ENCODE results near the gene ZNF236.

ZNF236 gene

GRCh38 chr18:77007251-77007650 is 184.9 kb downstream of the ZNF236 start:
- TF ChIP-seq, protein P1, sequence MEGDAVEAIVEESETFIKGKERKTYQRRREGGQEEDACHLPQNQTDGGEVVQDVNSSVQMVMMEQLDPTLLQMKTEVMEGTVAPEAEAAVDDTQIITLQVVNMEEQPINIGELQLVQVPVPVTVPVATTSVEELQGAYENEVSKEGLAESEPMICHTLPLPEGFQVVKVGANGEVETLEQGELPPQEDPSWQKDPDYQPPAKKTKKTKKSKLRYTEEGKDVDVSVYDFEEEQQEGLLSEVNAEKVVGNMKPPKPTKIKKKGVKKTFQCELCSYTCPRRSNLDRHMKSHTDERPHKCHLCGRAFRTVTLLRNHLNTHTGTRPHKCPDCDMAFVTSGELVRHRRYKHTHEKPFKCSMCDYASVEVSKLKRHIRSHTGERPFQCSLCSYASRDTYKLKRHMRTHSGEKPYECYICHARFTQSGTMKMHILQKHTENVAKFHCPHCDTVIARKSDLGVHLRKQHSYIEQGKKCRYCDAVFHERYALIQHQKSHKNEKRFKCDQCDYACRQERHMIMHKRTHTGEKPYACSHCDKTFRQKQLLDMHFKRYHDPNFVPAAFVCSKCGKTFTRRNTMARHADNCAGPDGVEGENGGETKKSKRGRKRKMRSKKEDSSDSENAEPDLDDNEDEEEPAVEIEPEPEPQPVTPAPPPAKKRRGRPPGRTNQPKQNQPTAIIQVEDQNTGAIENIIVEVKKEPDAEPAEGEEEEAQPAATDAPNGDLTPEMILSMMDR (IDR thresholded peaks at IDR 0.05), result no peak
- TF ChIP-seq ZFX (IDR thresholded peaks at IDR 0.05; ENCODE audit: borderline replicate concordance), result no peak
- H3K27ac ChIP-seq, result no peak overlapping the region

- H3K27ac ChIP-seq, result no peak overlapping the region
- no peak for TF ChIP-seq ZFX (IDR thresholded peaks at IDR 0.05; ENCODE audit: borderline replicate concordance)
- TF ChIP-seq, protein P1 (IDR thresholded peaks at IDR 0.05), result no peak
Measured at GRCh38 chr18:77008006-77008405, 185.6 kb downstream of the ZNF236 start.

- TF ChIP-seq ZFX (IDR thresholded peaks at IDR 0.05; ENCODE audit: borderline replicate concordance), result no peak
- TF ChIP-seq, protein P1 (IDR thresholded peaks at IDR 0.05), result no peak
Measured at GRCh38 chr18:77008576-77009315, 186.4 kb downstream of the ZNF236 start.

DNA sequence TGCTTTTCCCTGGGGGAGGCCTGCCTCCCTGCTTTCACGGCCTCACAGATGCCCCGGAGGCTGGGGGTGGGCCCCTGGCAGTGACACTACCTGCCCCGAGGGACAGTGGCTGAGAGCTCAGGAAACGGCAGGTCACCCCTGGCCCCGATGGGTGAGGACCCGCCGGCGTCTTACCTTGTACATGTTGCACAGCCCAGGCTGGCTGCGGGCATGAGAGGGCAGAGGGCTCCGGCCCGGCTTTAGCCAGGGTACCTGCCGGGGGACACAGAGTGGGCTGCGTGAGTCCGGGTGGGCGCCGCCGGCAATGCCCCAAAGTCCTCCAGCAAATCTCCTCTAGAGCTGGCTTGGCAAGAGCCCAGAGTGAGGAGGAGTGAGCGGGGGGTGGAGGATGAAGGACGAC is 187.3 kb downstream of the ZNF236 start:
- H3K27ac ChIP-seq, result no peak overlapping the region
- TF ChIP-seq, protein P1 (IDR thresholded peaks at IDR 0.05), result no peak
- no peak for TF ChIP-seq ZFX (IDR thresholded peaks at IDR 0.05; ENCODE audit: borderline replicate concordance)

More at GRCh38 chr18:77008576-77009315, 186.4 kb downstream of the ZNF236 start:
- H3K27ac ChIP-seq, result no peak overlapping the region

- no peak overlapping the region for H3K27ac ChIP-seq
- TF ChIP-seq, protein P1 (IDR thresholded peaks at IDR 0.05), result no peak
- TF ChIP-seq ZFX (IDR thresholded peaks at IDR 0.05; ENCODE audit: borderline replicate concordance), result no peak
Measured at GRCh38 chr18:77012120-77012519, 189.8 kb downstream of the ZNF236 start.

GRCh38 chr18:77012806-77013541 is 190.6 kb downstream of the ZNF236 start:
- no peak overlapping the region for H3K27ac ChIP-seq
- TF ChIP-seq ZFX (IDR thresholded peaks at IDR 0.05; ENCODE audit: borderline replicate concordance), result no peak
- TF ChIP-seq, protein P1 (IDR thresholded peaks at IDR 0.05), result no peak

Data from 22Rv1 (cell line).